CMK (cell line): Measurements from ENCODE around the gene MRPS12.
"Not testable (repeated sequence)": the region's sequence is repeated elsewhere in the genome, so short reads cannot be mapped to it uniquely, and the experiment has no call there.

Experiments used
- DNase-seq: peaks from one replicate; pipeline ENCODE4 v3.0.0-alpha.2; 2010; ENCODE audit warnings: low read depth

MRPS12 gene

DNA sequence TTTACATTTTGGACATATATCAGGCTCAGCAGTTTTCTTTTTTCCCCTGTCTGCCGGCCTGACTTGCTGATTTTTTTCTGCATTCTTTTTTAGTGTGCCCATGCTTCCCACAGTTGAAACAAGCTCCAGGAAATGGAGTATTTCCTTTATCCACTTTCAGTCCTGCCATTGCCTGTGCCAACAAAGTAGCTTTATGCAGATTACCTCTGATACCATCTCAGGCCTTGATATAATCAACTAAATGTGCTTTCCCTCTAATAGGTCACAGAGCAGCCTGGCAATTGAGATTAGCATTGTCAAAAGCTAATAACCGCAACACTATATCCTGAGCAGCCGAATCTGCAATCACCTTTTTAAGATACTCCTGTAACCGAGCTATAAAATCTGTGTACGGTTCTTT is 9.2 kb downstream of the MRPS12 start:
- DNase-seq = no peak

DNA sequence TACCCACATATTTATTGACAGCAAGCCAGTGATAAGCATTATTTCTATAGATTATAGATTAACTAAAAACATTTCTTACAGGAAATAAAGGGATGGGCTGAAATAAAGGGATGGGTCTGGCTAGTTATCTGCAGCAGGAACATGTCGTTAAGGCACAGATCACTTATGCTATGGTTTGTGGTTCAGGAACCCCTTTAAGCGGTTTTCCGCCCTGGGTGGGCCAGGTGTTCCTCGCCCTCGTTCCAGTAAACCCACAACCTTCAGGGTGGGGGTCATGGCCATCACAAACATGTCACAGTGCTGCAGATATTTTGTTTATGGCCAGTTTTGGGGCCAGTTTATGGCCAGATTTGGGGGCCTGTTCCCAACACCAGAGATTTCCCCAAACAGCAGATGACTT is 10.7 kb downstream of the MRPS12 start:
- DNase-seq = not testable (repeated sequence)

DNA sequence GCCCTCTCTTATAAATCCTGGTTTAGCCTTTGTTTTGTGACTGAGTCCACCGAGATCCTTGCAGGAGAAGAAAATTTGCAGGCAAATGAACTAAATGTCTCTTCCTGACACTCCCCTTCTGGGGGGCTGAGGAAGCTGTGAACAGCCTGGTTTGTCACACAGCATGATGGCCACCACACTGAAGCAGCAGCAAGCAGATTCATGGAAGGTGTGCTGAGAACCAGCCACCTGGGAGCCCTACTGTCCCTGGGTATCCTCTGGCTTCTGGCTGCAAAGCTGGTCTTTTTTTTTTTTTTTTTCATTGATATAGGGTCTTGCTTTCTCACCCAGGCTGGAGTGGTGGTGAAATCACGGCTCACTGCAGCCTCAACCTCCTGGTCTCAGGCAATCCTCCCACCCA is 11.2 kb downstream of the MRPS12 start:
- no peak for DNase-seq

DNA sequence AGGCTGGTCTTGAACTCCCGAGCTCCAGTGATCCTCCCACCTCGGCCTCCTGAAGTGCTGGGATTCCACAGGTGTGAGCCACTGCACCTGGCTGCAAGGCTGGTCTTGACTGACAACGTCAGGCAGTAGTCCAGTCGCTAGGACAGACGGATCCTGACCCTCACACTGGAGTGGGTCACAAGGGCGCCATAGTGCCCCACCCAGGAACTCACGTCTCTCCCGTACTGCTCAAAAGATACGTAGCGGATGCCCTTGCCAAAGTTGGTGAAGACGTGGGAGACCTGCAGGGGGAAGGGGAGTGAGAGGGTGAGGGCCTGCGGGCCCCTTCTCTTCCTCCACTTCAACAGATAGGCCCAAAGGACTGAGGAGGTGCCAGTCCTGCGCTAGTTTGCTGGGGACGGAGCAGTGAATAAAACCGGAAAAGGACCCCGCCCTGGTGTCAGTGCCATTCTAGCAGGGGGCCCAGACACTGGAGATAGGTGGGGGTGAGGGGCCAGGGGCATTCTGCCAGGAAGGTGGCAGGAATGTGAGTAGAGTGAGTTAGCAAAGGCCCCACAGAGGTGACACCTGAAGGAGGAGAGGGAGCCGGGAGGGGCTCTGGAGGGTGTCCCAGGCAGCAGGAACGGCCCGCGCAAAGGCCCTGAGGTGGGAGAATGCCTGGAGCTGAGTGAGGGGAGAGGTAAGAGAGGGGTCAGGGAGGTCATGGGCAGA is 11.9 kb downstream of the MRPS12 start:
- no peak for DNase-seq

DNA sequence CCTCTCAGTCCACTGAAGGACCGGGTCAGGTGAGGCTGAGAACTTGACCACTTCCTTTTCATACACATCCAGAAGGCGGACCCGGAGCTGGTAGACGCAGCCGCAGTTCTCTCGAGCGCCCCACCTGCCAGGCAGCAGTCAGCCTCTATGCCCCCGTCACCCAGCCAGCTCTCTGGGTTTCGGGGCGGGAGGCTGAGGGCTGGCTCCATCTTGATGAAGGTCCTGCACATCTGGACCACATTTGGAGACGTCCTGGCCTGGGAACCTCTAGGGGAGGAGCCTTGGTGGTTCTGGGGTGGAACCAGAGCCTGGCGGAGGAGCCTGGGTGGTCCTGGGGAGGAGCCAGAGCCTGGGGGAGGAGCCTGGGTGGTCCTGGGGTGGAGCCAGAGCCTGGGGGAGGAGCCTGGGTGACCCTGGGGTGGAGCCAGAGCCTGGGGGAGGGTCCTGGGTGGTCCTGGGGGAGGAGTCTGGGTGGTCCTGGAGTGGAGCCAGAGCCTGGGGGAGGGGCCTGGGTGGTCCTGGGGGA is 14.3 kb downstream of the MRPS12 start:
- DNase-seq = no peak

DNA sequence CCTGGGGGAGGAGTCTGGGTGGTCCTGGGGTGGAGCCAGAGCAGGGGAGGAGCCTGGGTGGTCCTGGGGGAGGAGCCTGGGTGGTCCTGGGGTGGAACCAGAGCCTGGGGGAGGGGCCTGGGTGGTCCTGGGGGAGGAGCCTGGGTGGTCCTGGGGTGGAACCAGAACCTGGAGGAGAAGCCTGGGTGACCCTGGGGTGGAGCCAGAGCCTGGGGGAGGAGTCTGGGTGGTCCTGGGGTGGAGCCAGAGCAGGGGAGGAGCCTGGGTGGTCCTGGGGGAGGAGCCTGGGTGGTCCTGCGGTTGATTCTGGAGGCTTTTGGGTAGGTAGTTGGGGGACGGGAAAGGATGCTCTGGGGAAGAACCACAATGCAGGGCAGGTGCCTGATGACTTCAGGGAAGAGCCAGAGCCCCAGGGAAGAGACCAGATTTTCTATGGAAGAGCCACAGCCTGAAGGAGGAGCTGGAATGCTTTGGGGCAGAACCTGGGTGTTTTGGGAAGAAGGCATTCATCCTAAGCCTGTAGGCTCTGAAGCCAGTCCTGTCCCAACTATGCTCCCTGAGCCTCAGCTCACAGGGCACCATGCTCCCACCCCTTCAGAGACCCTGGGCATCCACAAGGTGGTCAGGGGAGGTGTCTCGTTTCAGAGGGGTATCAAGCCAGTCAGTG is 15.0 kb downstream of the MRPS12 start:
- DNase-seq = no peak

DNA sequence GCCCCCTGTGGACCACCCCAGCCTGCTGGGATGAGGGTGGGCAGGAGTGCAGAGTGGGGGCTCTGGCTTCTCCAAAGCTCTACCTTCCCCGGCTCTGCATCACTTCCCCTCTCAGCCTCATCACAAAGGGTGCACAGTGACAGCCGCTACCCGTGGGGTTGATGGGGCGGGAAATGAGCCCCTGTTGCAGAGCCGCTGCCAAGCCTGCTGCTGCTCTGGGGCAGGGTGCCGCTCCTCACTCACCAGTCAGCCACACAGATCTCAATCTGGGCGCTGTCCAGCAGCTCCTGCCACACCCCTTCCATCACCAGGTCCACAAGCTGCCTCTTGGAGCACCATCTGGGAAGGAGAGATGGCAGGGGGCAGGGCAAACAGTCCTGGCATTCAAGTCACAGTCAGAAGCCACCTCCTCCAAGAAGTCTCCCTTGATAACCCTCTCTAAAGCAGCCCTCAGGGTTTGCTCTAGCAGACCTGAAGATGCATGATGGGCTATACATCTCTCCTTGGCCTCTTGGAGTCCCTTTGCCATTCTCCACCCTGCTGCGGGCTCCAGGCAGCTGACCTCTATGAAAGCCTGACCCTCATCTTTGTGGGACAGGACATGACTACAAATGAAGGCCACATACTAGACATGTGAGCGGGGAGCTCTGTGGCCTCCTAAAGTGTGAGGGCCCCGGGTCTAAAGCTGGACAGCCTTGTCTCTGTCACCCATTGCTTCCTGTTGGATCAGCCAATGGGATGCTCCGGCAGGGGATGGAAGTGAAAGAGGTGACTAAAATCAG is 15.7 kb downstream of the MRPS12 start:
- no peak for DNase-seq

DNA sequence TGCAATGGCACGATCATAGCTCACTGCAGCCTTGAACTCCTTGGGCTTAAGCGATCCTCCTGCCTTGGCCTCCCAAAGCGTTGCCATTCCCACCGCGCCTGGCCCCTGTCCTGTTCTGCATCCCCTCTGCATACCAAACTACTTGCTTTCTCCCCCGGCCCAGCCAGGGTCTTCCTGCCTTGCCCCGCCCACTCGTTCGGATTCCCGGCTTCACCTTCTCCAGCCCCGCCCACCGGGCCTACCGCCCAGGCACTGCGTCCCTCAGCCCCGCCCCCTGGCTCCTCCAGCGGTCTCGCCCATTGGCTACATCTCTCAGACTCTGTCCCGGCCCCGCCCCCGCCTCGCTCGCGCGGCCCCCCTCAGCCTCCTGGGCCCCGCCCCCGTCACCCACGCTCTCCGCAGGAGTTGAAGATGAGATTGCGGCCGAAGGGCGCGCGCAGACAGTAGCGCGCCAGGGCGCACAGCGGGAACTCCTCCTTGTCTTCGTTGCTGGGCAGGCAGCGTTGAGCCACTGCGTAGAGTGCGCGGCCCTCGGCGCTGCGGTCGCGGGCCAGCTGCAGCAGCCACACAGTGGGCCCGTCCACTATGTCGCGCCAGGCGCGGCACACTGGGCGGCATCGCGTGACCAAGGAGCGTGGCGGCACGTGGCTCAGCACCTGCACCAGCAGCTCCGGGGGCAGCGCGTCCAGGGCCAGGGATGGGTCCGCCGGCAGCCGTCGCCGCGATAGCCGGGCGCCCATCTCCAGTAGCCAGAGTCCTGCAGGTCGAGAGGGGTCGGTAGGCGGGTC is 19.0 kb downstream of the MRPS12 start:
- DNase-seq = peak; percentile 89

DNA sequence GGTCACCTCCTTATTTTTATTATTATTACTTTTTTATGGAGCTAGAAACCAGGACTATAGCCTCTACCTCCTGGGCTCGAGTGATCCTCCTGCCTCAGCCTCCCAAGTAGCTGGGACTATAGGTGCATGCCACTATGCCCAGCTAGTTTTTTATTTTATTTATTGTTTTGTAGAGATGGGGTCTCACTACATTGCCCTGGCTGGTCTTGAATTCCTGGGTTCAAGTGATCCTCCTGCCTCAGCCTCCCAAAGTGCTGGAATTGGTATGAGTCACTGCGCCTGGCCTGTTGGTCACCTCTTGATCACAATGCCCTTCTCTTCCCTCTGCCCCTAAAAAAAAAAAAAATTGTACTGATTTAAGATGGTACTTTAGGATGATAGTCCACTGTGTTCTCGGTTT is 20.4 kb downstream of the MRPS12 start:
- DNase-seq = no peak

DNA sequence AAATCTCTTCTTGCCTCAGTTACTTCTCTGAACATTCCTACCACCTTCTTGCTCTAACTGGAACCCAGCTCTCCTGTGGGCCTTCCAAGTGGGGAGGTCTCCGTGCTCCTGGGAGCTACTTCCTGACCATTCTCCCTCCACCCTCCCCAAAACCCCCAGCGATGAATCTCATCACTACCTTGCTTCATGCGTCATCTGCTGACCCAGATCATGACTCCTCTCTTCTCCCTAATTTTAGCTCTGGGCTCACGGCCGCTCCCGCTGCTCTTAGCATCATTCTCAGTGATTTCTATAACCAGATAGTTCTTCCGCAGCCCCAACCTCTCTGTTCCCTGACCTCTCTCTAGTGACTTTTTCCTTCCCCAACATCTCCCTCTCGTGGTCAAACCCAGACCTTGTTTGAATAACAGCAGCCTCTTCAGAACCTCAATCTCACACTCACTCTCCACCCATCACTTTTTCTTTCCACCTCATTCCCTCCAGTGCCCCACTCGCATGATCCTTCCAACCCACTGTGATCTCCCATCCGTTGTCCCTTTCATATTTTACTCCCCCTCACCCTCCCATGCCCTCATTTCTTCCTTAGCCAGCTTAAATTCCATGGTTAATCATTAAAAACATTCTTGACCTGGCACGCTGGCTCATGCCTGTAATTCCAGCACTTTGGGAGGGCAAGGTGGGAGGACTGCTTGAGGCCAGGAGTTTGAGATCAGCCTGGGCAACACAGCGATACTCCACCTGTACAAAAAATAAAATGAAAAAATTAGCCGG is 21.8 kb downstream of the MRPS12 start:
- DNase-seq = no peak

DNA sequence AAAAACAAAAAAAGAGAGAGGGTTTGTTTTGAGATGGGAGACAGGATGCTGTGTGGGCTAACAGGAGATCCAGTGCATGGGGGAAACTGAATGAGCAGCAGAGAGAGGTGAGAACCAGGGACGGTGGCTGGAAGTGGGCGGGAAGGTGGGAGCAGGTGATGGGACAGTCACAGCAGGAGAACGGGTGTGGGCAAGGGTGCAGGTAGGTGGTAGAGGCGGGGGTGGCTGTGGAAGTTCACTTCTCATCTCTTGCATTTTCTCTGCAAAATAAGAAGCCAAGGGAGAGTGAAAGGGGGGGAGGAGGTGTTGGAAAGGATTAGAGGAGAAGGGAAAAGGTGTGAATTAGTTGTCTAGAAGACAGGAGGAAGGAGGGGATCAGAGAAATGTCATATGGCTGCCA is 22.9 kb downstream of the MRPS12 start:
- DNase-seq = no peak

DNA sequence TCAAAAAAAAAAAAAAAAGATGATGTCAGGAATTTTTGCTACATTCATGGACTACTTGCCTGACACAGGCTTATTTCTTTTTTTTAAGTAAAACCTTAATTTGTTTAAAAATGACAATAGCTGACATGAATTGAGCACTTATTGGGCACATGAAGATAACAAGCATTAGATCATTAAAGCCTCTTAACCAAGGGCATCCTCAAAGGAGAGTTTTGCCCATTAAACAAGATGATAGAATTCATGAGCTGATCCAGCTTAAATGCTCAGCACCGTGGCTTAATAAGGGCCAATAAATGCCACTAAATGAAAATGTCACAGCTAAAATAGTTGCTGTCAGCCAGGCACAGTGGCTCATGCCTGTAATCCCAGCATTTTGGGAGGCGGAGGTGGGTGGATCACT is 25.5 kb downstream of the MRPS12 start:
- DNase-seq = no peak

DNA sequence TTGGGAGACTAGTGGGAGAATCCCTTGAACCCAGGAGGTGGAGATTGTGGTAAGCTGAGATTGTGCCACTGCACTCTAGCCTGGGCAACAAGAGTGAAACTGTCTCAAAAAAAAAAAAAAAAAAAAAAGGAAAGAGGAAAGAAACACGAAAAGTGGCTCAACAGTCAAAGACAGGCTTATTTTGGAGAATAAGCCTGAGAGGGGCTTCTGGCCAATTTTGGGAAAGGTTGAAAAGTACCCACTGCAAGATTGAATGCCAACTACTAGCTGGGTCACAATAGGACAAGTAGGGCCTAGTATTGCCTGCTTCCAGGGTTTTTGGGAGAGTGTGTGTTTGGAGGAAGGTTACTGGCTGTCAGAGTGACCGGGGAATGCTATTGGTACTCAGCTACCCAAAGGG is 27.6 kb downstream of the MRPS12 start:
- DNase-seq = no peak

DNA sequence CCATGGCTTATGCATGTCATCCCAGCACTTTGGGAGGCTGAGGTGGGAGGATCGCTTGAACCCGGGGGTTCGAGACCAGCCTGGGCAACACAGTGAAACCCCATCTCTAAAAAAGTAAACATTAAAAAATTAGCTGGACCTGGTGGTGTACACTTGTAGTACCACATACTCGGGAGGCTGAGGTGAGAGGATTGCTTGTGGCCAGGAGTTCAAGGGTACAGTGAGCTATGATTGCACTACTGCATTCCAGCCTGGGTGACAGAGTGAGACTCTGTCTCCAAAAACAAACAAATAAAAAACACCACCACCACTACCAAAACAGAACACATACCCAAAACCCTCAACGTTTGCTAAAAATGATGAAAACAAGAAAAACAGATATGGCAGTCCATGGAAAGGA is 28.9 kb downstream of the MRPS12 start:
- no peak for DNase-seq

DNA sequence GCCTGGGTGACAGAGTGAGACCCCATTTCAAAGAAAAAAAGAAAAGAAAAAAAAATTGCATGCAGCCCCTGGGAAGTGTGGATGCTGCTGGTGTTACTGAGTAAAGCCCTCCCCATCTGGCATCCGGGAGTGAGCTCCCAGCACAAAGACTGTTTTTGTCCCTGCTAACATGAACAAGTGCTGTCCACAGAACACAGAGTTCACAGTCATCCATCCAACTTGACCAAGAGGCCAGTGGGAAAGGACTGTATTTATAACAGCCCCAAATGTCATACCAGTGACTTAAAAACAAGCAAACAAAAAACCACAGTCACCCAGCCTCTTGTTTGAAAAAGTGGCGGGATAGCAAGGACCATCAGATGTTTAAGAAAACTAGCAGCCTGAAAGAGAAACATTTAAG is 34.0 kb downstream of the MRPS12 start:
- no peak for DNase-seq

DNA sequence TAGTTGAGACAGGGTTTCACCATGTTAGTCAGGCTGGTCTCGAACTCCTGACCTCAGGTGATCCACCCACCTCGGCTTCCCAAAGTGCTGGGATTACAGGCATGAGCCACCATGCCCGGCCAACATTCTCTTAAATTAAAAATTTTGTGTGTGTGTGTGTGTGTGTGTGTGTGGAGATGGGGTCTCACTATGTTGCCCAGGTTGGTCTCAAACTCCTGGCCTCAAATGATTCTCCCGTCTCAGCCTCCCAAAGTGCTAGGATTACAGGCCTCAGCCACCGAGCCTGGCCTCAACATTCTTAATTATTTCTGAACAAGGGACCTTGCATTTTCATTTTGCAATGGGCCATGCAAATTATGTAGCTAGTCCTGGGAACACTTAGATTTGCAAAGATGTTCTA is 35.4 kb downstream of the MRPS12 start:
- not testable (repeated sequence) for DNase-seq

DNA sequence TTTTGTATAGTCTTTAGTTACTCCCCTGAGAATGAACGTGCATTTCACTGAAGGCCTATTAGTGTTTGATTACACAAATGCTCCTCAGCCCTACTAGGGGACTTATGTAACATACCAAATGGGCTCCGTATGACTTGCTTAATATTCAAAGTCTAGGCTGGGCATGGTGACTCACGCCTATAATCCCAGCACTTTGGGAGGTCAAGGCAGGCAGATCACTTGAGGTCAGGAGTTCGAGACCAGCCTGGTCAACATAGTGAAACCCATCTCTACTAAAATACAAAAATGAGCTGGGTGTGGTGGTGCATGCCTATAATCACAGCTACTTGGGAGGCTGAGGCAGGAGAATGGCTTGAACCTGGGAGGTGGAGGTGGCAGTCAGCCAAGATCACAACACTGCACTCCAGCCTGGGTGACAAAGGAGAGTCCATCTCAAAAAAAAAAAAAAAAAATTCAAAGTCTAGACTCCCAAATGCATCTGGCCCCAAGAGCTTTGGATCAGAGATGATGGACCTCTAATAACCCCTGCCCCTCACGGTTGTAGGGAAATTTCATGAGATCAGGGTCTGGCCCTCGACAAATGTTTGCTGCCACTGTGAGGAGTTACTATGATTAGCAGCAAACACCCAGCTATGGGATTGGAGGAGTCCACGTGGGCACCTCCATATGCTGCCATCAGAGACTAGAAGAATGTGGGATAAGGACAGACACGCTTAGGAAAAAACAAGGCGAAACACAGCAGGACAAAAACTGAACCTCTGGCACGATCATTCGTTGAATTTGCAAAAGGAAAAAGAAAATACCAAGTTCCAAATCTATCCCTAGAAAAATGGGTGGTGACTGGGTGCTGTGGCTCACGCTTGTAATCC is 40.2 kb downstream of the MRPS12 start:
- DNase-seq = no peak

DNA sequence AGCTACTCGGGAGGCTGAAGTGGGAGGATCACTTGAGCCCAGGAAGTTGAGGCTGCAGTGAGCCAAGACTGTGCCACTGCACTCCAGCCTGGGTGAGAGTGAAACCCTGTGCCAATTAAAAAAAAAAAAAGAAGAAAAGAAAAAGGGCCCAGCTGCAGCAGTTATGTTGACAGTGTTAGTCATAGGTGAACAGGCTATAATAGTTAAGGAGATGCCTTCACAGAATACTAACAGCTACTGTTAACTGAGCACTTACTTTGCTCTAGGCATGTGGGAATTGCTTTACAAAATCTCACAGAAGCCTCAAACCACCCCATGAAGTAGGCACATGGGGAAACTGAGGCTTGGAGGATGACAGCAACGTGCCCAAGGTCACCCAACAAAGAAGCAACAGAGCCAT is 40.9 kb downstream of the MRPS12 start:
- DNase-seq = no peak

DNA sequence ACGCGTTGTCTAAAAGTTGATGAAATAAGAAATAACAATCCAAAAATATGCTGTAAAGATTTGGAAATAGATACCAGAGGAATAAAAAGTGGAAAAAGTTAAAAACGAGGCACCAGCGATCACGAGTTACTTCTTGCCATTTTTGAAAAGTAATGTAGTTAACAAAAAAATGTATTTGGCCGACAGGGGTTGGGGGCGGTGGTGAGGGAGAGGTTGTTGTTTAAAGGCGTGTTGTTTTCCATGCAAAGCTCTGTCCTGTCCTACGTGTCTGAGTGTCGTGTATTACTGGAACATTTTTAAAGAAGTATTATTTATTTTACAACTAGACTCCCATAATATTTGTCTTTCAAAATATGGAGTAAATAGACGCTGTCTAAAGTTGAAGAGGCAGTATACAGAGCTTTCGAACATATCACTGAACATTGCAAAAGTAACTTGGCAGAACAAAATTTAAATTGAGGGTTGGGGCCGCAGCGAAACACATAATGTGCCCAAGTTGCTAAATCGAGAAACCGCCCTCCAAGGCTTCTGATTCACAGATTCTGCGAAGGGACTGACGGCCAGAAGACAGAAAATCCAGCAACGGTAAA is 44.0 kb downstream of the MRPS12 start:
- no peak for DNase-seq
